ENCODE measurements around the gene GPN1.
"Not testable (repeated sequence)": the region's sequence is repeated elsewhere in the genome, so short reads cannot be mapped to it uniquely, and the experiment has no call there.

Gene GPN1

DNA sequence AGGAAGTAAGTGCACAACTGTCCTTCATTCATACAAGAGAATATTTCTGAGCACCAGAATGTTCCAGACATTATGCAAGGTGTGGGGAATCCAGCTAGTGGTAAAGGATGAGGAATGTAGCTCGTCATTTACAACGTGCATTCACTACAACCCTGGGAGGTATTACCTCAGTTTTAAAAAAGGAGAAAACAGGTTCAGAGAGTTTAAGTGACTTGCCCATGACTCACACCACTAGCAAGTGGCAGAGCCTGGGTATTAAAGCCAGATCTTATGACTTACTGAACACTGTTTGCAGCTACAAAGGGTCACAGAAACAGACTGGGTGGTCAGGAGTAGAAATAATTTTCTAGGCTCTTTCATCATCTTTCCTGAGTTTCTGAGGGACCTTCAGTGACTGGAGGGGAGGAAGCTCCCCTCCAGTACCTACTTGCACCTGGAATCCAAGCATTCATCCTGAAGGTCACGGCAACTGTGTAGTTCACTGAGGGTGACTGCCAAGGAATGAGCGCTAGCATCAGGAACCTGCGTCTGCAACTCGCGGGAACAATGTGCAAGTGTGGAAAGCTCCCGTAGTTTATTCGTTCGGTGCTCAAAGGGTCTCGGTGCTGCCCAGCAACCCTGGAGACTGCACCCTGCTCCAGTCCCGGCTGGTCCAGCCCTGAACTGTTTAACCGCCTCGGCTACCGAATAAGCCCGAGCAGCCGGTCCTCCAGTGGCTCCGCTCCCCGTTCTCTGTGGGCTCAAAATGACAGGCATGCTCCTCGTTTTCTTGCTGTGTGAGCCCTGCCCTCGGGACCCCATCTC is 685 bp upstream of the GPN1 start:
- DNase-seq: peak in 1 of 3 experiments; percentile 31

DNA sequence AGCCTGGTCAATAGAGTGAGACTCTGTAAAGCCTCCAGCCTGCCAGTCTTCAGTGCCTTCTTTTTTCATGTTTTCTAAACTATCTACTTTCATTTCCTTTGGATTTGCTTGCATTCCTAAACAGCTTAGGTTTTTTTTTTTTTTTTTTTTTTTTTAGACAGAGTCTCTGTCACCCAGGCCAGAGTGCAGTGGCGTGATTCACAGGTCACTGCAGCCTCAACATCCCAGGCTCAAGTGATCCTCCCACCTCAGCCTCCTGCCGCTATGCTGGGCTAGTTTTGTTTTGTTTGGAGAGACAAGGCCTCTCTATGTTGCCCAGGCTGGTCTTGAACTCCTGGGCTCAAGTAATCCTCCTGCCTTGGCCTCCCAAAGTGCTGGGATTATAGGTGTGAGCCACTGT is 1.4 kb downstream of the GPN1 start:
- not testable (repeated sequence) for DNase-seq

DNA sequence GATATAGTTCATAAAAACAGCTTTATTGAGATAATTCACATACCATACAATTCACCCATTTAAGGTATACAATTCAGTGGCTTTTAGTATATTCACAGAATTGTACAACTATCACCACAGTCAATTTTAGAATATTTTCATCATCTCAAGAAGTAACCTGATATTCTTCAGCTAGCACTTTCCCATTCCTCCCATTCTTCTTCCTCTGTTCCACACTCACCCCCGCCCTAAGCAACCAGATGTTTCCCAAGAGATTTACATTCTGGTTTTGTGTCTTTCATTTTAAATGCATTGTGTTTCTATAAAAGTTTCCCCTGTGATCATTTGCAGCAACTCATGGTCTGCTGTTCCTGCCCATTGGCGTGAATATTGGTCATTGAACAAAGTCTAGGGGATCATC is 5.4 kb downstream of the GPN1 start:
- no peak for DNase-seq

DNA sequence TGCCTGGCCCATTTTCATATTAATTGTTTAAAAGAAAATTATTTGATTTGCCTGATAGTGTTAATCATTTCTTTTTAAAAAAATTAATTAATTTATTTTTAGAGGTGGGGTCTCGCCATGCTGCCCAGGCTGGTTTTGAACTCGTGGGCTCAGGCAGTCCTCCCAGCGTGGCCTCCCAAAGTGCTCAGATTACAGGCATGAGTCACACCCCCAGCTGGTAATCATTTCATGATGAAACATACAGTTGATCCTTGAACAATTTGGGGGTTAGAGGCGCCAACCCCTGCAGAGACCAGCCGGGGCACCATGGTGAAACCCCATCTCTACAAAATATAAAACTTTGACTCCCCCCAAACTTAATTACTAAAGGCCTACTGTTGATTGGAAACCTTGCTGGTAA is 7.9 kb downstream of the GPN1 start:
- DNase-seq: no peak

DNA sequence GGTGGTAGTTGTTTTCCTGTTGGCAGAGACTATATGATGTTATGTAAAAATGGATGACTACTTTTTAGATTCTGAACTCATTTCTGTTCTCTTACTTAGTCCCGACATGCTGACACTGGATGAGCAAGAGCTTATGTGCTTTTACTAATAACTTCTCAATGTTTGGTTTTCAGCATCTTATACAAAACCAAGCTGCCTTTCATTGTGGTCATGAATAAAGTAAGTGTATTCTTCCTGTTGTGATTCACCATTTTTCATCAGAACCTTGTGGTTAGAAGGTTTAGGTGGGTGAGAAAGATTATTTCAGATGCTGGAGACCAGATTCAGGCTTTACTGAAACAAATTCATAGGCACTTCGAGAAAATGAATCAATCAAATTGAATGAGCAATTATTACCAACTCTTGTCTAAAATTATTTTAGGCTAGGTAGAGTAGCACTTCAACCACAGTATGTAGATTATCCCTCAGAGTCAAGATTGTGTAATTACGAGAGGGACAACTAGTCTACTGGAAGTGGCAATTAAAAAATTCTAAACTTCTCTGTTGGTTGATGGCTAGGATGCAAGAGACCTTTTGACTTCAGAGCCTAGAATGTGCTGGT is 9.3 kb downstream of the GPN1 start:
- DNase-seq: no peak

DNA sequence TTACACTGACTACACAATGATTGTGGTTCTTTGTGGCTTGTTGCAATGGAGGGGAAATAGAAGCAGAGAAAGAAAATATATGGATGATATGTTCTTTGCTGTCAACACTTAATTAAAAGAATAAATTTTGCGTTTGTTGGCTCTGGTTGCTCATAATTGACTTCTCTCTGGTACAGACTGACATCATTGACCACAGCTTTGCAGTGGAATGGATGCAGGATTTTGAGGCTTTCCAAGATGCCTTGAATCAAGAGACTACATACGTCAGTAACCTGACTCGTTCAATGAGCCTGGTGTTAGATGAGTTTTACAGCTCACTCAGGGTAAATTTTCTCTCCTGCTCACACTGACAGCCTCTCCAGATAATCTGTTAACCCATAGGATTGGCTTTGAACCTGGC is 9.9 kb downstream of the GPN1 start:
- no peak for DNase-seq

DNA sequence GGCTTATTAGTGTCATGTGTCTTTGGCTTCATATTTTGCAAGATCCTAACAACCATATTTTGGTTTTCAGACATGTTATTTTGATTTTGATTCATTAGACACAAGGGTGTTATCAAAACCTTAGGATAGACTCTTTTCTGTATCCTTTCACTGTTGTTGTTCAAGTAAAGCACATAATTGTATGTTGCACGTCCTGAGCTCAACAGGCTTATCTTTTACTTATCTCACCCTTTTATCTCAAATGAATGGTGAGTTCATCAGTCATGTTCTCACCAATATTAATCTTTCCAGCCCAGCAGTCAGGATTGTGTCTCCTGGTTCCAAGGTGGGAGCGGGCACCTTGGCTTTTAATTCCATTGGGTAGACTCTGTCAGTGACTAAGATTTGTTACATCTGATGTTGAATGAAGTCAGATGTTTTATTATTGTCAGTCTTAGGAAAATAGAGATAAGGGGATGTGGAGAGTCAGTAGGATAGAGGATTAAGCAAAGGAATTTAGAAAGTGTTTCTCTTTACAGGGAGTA is 11.9 kb downstream of the GPN1 start:
- no peak for DNase-seq

DNA sequence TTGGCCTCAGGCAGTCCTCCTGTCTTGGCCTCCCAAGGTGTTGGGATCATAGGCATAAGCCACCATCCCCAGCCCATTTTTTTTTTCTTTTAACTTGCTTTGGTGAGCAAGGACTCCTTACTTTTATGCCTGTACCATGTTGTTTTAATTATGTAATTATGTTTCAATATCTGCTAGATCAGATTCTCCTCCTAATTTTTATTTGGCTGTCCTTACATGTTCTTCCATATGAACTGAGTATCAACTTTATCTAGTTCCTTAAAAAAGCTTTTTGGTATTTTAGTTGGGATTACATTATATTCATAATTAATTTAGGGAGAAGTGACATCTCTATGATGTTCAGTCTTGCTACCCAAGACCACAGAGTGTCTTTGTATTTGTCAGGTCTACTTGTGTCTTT is 16.3 kb downstream of the GPN1 start:
- DNase-seq: no peak

DNA sequence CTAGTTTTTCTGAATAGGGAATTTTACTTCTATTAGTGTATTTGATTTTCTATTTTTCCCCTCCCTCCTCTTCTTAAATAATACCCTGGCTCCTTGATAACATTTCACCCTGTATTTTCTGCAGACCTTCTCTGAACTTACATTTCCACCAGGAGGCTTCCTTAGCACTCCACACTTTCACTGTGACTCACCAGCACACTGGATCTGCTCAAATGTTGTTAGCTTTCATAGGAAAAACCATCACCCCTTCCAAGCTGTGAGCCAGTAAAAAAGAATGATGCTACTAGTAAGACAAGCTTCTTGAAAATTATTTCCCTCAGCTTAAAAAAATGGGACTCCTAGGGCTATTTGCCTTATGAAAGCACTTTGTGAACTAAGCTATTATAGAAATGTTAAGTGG is 18.4 kb downstream of the GPN1 start:
- DNase-seq: no peak

DNA sequence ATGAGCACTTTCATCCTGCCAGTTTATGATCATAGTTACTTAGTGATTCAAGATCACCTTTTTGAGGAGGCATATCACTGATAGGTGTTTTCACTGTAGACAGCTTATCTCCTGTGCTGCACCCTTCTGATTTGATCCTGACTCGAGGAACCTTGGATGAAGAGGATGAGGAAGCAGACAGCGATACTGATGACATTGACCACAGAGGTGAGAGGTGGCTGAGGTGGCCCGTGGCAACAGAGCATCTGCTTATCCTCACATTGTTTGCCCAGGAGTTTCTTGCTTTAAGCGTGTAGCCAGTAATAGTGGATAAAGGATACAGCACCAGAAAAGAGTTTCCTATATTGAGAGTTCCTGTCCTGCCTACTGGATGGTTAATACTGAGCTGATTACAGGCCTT is 18.9 kb downstream of the GPN1 start:
- no peak for DNase-seq

DNA sequence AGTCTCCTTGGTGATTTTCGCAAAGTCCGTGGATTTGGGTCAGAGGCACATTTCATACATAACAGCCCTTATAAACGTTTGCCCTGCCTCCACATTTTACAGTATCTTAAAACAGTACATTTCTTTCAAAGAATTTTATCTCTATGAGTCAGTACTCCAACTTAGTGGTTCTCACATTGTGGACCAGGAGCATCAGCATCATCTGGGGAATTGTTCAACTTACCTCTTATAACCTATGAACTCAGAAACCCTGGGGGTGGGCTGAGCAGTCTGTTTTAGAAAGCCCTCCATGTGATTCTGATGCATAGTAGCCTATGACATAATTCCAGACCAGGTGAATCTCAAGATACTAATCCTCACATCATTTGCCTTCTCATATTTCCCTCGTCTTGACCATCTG is 22.2 kb downstream of the GPN1 start:
- no peak for DNase-seq

DNA sequence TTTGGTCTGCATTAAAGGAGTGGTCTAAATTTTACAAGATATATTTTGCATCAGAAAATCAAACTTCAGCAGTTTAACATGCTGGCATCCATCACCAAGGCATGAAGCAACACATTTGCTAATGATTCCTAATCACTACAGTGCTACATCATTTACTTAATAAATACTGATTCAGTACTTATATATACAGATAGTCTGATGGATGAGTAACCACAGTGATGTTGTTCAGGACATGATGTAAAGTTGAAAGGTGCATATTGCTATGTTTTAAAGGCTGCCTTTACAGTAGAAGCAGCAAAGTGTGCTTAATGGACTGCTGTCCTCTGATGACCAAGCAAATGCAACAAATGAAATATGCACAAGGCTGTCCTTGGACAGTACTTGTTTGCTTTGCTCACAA is 23.5 kb downstream of the GPN1 start:
- DNase-seq: no peak

DNA sequence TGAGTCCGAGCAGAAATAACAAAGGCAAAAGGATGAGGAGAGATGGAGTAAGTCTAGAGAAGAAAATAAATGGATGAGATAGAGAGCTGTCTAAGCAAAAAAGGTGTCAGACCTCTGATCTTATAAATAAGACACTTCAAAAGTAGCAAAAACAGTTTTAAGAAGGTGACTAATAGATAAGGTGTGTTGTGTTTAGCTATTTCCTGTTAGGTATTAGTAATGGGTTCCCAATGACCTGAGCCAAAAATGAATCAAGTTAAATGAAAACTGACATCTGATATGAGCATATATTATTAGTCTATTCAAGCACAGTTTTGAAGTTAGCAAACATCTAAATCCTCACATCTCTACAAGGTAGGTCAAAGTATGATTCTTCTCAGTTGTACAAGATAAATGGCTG is 23.9 kb downstream of the GPN1 start:
- no peak for DNase-seq

DNA sequence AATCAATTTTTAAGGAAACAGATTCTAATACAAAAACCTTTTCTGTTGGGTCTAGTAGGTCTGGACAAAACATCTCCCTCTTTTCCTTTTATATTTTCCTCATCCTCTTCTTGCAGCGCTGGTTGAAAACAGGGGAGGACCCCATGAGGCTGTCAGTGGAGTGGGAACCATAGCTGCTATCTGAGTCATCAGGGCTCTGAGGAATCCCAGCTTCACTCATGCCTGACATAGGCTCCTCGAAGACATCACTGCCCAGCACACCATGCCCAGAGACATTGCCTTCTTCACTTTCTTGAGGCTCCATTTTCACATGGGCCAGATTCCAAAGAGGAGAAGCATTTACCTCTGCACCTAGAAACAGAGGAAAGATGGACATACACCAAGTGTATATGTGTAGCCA is 24.5 kb downstream of the GPN1 start:
- DNase-seq: no peak

DNA sequence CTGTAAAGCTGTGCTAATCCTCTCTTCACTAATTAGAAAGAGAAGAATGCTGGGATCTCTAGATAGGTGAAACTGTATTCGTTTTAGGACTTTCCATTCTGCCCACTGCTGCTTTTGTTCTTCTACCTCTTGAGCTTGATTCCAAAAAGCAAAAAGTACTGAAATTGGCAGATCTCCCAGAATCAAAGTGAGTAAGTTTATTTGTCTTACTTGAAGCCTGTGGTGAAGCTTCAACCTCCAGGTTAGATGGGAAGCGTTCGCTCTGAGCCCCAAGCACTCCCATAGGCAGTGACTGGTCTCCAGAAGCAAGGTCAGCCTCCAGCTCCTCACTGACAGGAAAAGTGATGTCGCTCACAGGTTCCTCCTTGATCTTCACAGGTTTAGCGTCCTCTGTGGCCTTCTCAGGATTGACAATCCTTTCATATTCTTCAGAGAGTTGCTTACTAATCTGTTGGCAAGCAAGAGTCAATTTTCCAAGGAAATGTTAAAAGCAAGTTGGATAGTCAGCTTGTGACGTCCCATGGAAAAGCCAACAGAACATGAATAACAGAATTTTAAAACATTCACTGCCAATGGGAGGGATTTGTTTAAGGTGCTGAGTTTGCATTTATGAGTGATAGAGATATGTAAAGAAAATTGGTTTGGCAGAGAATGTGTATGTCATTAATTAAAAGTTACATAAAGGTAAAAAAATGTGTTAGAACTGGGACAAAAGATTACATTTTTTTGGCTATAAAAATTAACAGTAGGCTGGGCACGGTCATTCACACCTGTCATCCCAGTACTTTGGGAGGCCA is 26.5 kb downstream of the GPN1 start:
- no peak for DNase-seq

DNA sequence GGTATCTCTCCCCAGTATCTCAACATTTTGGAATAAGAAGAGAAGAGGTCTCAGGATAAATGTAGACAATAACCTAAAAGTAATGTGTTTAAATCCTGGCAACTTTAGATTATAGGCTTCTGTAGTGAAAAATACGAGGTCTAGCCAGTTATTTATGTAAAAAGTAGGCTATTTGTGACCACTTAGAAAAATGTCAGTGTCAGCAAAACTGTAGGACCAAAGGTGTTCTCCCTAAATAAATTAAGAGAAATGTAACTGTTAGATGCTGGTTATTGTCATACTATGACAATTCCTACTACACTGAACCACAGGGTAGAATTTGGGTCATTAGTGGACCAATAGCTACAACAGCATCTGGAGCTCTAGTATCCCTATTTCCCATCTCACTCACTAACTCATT is 32.5 kb downstream of the GPN1 start:
- no peak for DNase-seq

DNA sequence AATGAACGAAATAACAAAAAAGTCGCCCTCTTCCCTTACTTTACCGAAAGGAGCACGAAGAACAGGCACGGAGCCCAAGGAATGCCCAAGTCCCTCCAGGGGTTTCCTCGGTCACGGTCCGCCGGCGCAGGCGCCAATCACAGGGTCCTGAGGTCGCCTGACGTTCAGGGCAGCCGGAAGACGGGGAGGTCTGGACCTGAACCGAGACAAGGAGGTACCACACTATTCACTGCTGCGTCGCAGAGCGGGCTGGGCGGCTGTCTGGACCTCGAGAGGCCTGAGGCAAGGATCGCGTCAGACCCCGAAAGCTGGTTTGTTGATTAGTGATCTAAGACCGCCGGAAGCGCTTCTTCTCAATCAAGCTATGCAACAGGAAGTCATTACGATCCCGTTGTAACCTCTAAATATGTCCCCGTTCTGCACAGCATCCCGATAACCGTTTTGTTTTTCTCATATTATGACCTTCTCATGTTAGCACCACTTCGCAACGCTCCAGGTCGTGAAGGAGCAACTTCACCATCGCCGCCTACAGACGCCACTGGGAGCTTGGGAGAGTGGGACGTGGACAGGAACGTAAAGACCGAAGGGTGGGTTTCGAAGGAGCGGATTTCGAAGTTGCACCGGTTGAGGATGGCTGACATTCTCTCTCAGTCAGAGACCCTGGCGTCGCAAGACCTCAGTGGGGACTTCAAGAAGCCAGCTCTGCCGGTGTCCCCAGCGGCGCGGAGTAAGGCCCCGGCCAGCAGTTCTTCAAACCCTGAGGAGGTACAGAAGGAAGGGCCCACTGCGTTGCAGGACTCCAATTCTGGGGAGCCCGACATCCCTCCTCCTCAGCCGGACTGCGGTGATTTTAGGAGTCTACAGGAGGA is 34.7 kb downstream of the GPN1 start, which contains the start of the genes SLC4A1AP and SUPT7L:
Gene SLC4A1AP, plus strand, starts transcription at position 605 of the 869 bp plus-strand sequence. Its CDS starts 26 bp downstream, at position 631.
Gene SUPT7L, minus strand, starts transcription at position 330 of the 869 bp plus-strand sequence. CDS start 1,422 bp downstream, outside the sequence.
- peak; percentile 93 to 95 (median 95) for DNase-seq

DNA sequence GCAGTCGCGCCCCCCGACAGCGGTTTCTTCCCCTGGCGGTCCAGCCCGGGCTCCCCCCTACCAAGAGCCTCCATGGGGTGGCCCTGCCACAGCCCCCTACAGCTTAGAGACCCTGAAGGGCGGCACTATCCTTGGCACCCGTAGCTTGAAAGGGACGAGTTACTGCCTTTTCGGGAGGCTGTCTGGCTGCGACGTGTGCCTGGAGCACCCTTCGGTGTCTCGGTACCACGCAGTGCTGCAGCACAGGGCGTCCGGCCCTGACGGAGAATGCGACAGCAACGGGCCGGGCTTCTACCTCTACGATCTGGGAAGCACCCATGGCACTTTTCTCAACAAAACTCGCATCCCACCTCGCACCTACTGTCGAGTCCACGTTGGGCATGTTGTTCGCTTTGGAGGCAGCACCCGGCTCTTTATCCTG is 35.3 kb downstream of the GPN1 start:
- no peak for DNase-seq

DNA sequence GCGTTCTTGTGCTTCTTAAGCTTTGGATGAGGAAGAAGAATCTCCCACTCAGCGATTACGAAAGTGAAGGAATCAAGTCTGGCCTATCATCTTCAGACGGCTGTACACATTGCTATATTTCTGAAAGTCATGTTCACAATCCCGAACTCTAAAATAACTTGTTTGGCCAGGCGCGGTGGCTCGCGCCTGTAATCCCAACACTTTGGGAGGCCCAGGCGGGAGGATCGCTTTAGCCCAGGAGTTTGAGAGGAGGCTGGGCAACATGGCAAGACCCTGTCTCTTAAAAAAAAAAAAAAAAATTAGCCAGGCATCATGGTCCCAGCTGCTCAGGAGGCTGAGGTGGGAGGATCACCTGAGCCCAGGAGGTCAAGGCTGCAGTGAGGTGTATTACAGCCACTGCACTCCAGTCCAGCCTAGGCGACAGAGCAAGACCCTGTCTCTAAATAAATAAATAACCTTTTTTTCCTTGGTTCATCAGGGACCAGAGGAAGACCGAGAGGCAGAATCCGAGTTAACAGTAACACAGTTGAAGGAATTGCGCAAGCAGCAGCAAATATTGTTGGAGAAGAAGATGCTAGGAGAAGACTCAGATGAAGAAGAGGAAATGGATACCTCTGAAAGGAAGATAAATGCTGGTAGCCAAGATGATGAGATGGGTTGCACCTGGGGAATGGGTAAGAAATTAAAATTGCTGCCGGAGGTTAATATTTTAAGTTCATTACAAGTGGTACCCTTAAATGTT is 35.9 kb downstream of the GPN1 start:
- DNase-seq: no peak

DNA sequence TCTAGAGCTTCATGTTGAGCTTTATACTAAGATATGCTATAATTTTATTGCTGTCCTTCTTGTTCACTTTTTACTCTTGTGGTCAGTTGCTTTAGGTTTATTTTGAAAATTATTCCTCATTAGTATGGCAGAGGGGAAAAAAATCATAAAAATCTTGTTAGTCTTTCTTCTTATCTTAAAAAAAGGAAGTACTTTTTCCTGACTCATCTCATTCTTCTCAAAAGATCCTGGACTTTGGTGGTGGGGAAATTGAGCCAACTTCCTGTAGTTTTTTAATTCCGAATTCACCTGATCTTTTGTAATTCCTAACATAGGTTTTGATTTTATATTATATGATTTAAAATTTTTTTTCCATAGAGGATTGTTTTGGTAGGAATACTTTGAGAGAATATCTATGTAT is 38.6 kb downstream of the GPN1 start:
- no peak for DNase-seq

DNA sequence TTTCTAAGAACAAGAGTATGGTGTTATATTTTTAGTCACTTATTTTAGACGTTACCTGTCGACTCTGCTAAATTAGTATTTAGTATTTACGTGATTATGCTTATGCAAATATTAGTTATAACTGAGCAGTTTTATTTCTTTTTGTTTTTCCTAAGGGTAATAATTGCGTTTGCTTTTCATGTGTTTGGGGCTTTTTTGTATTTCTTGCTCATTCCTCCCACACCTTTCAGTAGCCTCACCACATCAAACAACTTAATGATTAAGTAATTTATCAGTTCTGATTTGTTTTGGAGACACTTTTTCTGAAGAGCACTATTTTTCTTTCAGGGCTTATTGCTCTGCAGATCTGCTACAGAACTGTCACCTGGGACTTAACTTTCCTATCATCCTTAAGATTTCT is 42.4 kb downstream of the GPN1 start:
- DNase-seq: no peak
